ENCODE results near the gene AGAP1. TPM values are rescaled to one million over a fixed set of nuclear protein-coding genes. Genes with fewer than 3 reads are reported as not detected.

The AGAP1 gene
- total and polyA plus RNA-seq, 2 donors (not counting 3 experiments of a cell fraction or from before 2014, with no cell fraction given), result 10.2 to 20.9 TPM

DNA sequence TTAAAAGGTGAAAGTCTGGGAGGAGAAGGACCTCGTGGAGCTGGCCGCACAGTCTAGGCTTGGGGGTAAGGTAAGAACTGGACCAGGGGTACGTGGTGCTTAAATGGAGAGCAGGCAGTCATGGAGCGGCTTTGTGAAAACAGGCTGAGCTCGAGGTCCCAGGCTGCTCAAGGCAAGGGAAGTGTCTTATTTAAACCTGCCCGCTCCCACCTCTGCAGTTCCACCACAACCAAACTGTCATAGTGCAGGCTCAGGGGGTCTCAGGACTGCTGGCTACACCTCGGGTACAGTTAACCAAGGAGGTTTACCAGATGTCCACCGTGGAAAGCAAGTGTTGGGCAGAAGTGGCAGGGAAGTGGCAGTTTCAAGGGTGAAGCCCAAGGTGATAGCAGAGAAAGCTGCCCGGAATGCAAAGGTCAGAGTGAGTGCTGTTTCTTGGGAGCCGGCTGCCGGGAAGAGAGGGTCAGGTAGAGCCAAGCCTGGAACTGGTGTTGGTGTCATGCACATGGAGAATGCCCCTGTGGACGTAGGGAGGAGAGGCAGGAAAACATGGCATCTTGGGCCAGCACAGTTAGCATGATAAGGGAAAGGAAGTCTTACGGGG lies 471.0 kb downstream of the AGAP1 start:
- BruUV-seq (replicated peaks), result no TSS peak
- Histone ChIP-seq H4K20me1 (replicated peaks; ENCODE audit: control insufficient read depth, extremely low read depth, insufficient read depth, low read length) (no peaks in the 10 kb centered on the region), H3K4me3 (replicated peaks in 1 of 3; ENCODE audit: insufficient read depth in 1 of 3, low read depth in 1 of 3, low read length in 3 of 3) (no peak overlapping the region), H3K27me3 (ENCODE audit: control insufficient read depth in 2 of 2, insufficient read depth in 2 of 2, low read length in 2 of 2) (no peaks in the 10 kb centered on the region), H3K9me3 (replicated peaks; ENCODE audit: control insufficient read depth, insufficient read depth, low read length) (no peaks in the 10 kb centered on the region), H3K4me2 (ENCODE audit: insufficient read depth, low read length) (no peak overlapping the region), H3K9ac (replicated peaks; ENCODE audit: extremely low read depth, insufficient read depth, low read length) (no peak overlapping the region), H3K9me1 (replicated peaks; ENCODE audit: control insufficient read depth, extremely low read depth, insufficient read depth, low read length) (no peaks in the 10 kb centered on the region), H3K79me2 (ENCODE audit: control insufficient read depth, insufficient read depth, low read length) (no peaks in the 10 kb centered on the region), H2AFZ (ENCODE audit: low read depth, low read length) (no peak overlapping the region), H3K27ac (ENCODE audit: insufficient read depth, low read depth, low read length) (no peak overlapping the region), H3K4me1 (ENCODE audit: control insufficient read depth, extremely low read depth, insufficient read depth, low read length) (no peaks in the 10 kb centered on the region), H3K36me3 (ENCODE audit: control insufficient read depth in 2 of 2, extremely low read depth in 1 of 2, insufficient read depth in 2 of 2, low read length in 2 of 2) (no peaks in the 10 kb centered on the region)
- dilution Hi-C loops (cut with MboI; ENCODE audit: extremely low pct_ligation_motif_present, low sequenced_read_pairs) (no loop called here), intact Hi-C loops (cut with micrococcal nuclease) (no loop called here)
- FAIRE-seq, result no peak
- ChIA-PET CTCF (interaction anchor here (0.9 kb wide), 1 partner anchor 105 kb away, joined by 3 read pairs; no protein-coding TSS in a partner anchor), POLR2A (no interaction called here)
- TF ChIP-seq POLR2AphosphoS5 (IDR thresholded peaks at IDR 0.05; ENCODE audit: insufficient read depth, low read depth, low read length) (no peak), FOS (IDR thresholded peaks at IDR 0.05; ENCODE audit: borderline replicate concordance, insufficient read depth, low read length) (no peak), EZH2 (IDR thresholded peaks at IDR 0.05; ENCODE audit: borderline replicate concordance, low read depth, low read length, severe bottlenecking) (no peak), MAX (IDR thresholded peaks at IDR 0.05; ENCODE audit: insufficient read depth, insufficient read length) (no peak), POLR2A (IDR thresholded peaks at IDR 0.05; ENCODE audit: low read depth, low read length) (no peak), GATA2 (IDR thresholded peaks at IDR 0.05; ENCODE audit: insufficient read depth, insufficient read length, low read depth, low read length) (no peak), MYC (IDR thresholded peaks at IDR 0.05; ENCODE audit: low read depth, low read length) (no peak), JUN (IDR thresholded peaks at IDR 0.05; ENCODE audit: borderline replicate concordance, insufficient read depth, insufficient read length, low read depth) (no peak)
- TF ChIP-seq, protein P1, sequence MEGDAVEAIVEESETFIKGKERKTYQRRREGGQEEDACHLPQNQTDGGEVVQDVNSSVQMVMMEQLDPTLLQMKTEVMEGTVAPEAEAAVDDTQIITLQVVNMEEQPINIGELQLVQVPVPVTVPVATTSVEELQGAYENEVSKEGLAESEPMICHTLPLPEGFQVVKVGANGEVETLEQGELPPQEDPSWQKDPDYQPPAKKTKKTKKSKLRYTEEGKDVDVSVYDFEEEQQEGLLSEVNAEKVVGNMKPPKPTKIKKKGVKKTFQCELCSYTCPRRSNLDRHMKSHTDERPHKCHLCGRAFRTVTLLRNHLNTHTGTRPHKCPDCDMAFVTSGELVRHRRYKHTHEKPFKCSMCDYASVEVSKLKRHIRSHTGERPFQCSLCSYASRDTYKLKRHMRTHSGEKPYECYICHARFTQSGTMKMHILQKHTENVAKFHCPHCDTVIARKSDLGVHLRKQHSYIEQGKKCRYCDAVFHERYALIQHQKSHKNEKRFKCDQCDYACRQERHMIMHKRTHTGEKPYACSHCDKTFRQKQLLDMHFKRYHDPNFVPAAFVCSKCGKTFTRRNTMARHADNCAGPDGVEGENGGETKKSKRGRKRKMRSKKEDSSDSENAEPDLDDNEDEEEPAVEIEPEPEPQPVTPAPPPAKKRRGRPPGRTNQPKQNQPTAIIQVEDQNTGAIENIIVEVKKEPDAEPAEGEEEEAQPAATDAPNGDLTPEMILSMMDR (IDR thresholded peaks at IDR 0.05; ENCODE audit: extremely low read depth in 1 of 2, insufficient read depth in 1 of 2, low read depth in 1 of 2, low read length in 2 of 2), result no peak
- no peak for DNase-seq (ENCODE audit: low read depth, low spot score)

Data from endothelial cell of umbilical vein (primary cell).